ENCODE results near the gene NPAS3.

The NPAS3 gene

GRCh38 chr14:33617154-33617553 is 678.5 kb downstream of the NPAS3 start:
- Histone ChIP-seq H3K9me3 (ENCODE audit: insufficient read depth, low read depth, low read length) (no peaks in the 10 kb centered on the region), H3K4me2 (ENCODE audit: low read depth, low read length, poor library complexity, severe bottlenecking) (no peak overlapping the region)

GRCh38 chr14:33618361-33619105 is 679.9 kb downstream of the NPAS3 start:
- no peaks in the 10 kb centered on the region for H3K79me2 ChIP-seq (ENCODE audit: insufficient read depth, low read length)
- TF ChIP-seq EZH2phosphoT487 (IDR thresholded peaks at IDR 0.05; ENCODE audit: borderline replicate concordance) (no peak), CTCF (conservative IDR thresholded peaks at IDR 0.05; ENCODE audit: low read length) (no peak)
- H3K36me3 ChIP-seq (ENCODE audit: insufficient read depth, low read length): no peaks in the 10 kb centered on the region
- H3F3A ChIP-seq (ENCODE audit: low read depth): no peaks in the 10 kb centered on the region
- H3K9ac ChIP-seq (ENCODE audit: low read depth, low read length, poor library complexity, severe bottlenecking): no peak overlapping the region
- no peak overlapping the region for H3K4me3 ChIP-seq (ENCODE audit: low read length, poor library complexity, severe bottlenecking)
- H2AFZ ChIP-seq (ENCODE audit: low read length): no peak overlapping the region
- H3K4me2 ChIP-seq (ENCODE audit: low read depth, low read length, poor library complexity, severe bottlenecking): no peak overlapping the region
- H3K9me2 ChIP-seq (replicated peaks; ENCODE audit: low read depth, low read length): no peaks in the 10 kb centered on the region
- H4K20me1 ChIP-seq (ENCODE audit: insufficient read depth, low read length, poor library complexity, severe bottlenecking): no peaks in the 10 kb centered on the region
- H3K9me3 ChIP-seq (ENCODE audit: insufficient read depth, low read depth, low read length): no peaks in the 10 kb centered on the region
- no peaks in the 10 kb centered on the region for H3K4me1 ChIP-seq (ENCODE audit: insufficient read depth, low read length, poor library complexity, severe bottlenecking)
- H3K27me3 ChIP-seq (ENCODE audit: insufficient read depth, low read length, poor library complexity, severe bottlenecking): no peaks in the 10 kb centered on the region

More at GRCh38 chr14:33617154-33617553, 678.5 kb downstream of the NPAS3 start:
- Histone ChIP-seq H3K9me2 (replicated peaks; ENCODE audit: low read depth, low read length) (no peaks in the 10 kb centered on the region), H3K79me2 (ENCODE audit: insufficient read depth, low read length) (no peaks in the 10 kb centered on the region), H3K4me1 (ENCODE audit: insufficient read depth, low read length, poor library complexity, severe bottlenecking) (no peaks in the 10 kb centered on the region), H4K20me1 (ENCODE audit: insufficient read depth, low read length, poor library complexity, severe bottlenecking) (no peaks in the 10 kb centered on the region), H2AFZ (ENCODE audit: low read length) (no peak overlapping the region), H3F3A (ENCODE audit: low read depth) (no peaks in the 10 kb centered on the region), H3K36me3 (ENCODE audit: insufficient read depth, low read length) (no peaks in the 10 kb centered on the region), H3K4me3 (ENCODE audit: low read length, poor library complexity, severe bottlenecking) (no peak overlapping the region), H3K27me3 (ENCODE audit: insufficient read depth, low read length, poor library complexity, severe bottlenecking) (no peaks in the 10 kb centered on the region), H3K9ac (ENCODE audit: low read depth, low read length, poor library complexity, severe bottlenecking) (no peak overlapping the region)
- TF ChIP-seq CTCF (conservative IDR thresholded peaks at IDR 0.05; ENCODE audit: low read length) (no peak), EZH2phosphoT487 (IDR thresholded peaks at IDR 0.05; ENCODE audit: borderline replicate concordance) (no peak)

- no peaks in the 10 kb centered on the region for H3K4me1 ChIP-seq (ENCODE audit: insufficient read depth, low read length, poor library complexity, severe bottlenecking)
- no peaks in the 10 kb centered on the region for H3K9me3 ChIP-seq (ENCODE audit: insufficient read depth, low read depth, low read length)
- no peaks in the 10 kb centered on the region for H3F3A ChIP-seq (ENCODE audit: low read depth)
- no peaks in the 10 kb centered on the region for H3K79me2 ChIP-seq (ENCODE audit: insufficient read depth, low read length)
- H3K9me2 ChIP-seq (replicated peaks; ENCODE audit: low read depth, low read length): no peaks in the 10 kb centered on the region
- no peaks in the 10 kb centered on the region for H3K27me3 ChIP-seq (ENCODE audit: insufficient read depth, low read length, poor library complexity, severe bottlenecking)
- no peak overlapping the region for H2AFZ ChIP-seq (ENCODE audit: low read length)
- no peak overlapping the region for H3K9ac ChIP-seq (ENCODE audit: low read depth, low read length, poor library complexity, severe bottlenecking)
- TF ChIP-seq CTCF (conservative IDR thresholded peaks at IDR 0.05; ENCODE audit: low read length) (no peak), EZH2phosphoT487 (IDR thresholded peaks at IDR 0.05; ENCODE audit: borderline replicate concordance) (no peak)
- H3K4me2 ChIP-seq (ENCODE audit: low read depth, low read length, poor library complexity, severe bottlenecking): no peak overlapping the region
- no peaks in the 10 kb centered on the region for H3K36me3 ChIP-seq (ENCODE audit: insufficient read depth, low read length)
- no peaks in the 10 kb centered on the region for H4K20me1 ChIP-seq (ENCODE audit: insufficient read depth, low read length, poor library complexity, severe bottlenecking)
- no peak overlapping the region for H3K4me3 ChIP-seq (ENCODE audit: low read length, poor library complexity, severe bottlenecking)
These were observed 683.8 kb downstream of the NPAS3 start for GRCh38 chr14:33622496-33622895.

Measured in Loucy (cell line).